GM19025 (cell line): Measurements from ENCODE around the gene PTPRO.

Experiments
- ATAC-seq: cut with Tn5 transposase; IDR thresholded peaks from one replicate; pipeline ENCODE4 v1.9.1; 2021; ENCODE audit warnings: mild to moderate bottlenecking, low read depth, moderate library complexity; ENCODE audit not compliant: unreplicated experiment

PTPRO gene

GRCh38 chr12:15322164-15323061 is at the start of gene PTPRO:
Gene PTPRO (plus strand): TSS chr12:15322508.
- no peak for ATAC-seq

- ATAC-seq = no peak
Observed at GRCh38 chr12:15273896-15274295, 48.4 kb upstream of the PTPRO start.

DNA sequence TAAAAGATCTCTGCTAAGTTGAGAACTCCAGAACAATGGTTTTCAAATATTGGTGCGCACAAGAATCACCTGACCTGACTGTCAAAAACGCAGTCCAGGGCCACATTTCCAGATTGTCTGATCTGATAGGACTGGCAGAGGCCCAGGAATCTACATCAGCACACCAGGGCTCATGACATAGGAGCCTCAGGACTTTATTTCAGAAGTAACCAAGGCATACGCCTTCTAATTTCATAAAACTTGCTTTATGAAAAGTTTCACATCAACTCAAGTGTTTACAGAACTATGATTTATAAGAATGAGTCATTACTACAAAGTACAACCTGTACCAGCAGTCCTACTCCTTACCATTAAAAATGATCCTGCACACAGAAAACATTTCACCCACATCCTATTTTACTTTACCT is 47.7 kb upstream of the PTPRO start:
- ATAC-seq = no peak

- ATAC-seq = no peak
Observed at GRCh38 chr12:15276088-15276698, 46.1 kb upstream of the PTPRO start.

GRCh38 chr12:15278816-15279658 is 43.3 kb upstream of the PTPRO start:
- no peak for ATAC-seq

DNA sequence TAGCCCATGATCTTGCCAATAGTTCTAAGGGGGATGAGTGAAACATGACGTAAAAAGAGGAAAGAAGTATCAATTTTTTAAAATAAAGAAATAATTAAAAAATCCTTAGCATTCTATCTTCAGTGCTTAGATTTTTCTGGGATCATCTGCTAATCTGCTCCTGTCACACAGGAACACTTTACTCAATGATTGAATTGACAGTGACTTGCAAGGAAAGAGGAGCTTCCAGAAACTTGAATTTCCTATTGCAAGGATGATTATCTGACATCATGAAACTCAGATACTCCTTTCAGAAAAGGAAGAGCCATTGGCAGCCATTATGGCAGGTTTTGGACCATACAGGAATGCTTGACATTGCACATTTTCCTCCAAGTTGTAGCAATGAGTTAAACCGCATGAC is 41.4 kb upstream of the PTPRO start:
- ATAC-seq = no peak

DNA sequence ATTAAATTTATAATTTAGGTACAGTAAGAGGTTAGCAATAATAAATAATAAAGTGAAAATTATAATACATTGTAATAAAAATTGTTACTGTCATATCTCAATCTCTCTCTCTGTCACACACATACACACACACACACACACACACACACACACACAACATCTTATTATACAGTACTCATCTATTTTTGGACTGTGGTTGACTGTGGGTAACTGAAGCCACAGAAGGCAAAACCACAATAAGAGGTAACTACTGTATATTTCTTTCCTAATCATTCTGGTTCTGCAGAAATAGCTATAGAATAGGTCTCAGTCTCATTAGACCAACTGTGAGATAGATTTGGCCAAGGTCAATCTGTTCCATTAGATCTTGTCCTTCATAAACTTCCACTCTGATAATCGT is 33.1 kb upstream of the PTPRO start:
- ATAC-seq = no peak

GRCh38 chr12:15293731-15294130 is 28.6 kb upstream of the PTPRO start:
- ATAC-seq = no peak

DNA sequence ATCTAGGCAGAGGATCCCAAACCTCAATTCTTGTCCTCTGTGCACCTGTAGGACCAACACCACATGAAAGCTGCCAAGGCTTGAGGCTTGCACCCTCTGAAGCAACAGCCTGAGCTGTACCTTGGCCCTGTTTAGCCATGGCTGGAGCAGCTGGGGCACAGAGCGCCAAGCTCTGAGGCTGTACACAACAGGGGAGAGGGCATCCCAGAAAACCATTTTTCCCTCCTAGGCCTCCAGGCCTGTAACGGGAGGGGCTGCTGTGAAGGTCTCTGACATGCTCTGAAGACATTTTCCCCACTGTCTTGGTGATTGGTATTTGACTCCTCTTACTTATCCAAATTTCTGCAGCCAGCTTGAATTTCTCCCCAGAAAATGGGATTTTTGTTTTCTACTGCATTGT is 22.4 kb upstream of the PTPRO start:
- no peak for ATAC-seq

- no peak for ATAC-seq
Observed at GRCh38 chr12:15304296-15304695, 18.0 kb upstream of the PTPRO start.

GRCh38 chr12:15306605-15307004 is 15.7 kb upstream of the PTPRO start:
- no peak for ATAC-seq

- no peak for ATAC-seq
Observed at GRCh38 chr12:15307079-15307478, 15.2 kb upstream of the PTPRO start.

DNA sequence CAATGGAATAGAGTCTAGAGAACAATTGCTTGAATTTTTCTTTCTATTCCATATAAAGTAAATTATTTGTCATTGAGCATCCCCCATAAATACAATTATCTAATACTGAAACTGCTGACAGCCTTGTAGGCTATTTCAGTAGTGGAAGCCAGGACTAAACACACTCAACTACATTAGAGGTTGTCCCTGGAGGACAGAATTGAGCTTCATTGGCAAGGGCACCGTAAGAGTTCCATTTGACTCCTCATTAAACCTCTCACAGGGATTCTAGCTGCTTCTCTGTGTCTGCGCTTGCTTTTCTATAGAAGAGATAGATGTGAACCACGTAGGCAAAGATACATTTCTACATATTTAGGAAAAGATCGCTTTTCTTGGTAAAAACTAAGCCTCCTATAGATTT is 3.5 kb upstream of the PTPRO start:
- ATAC-seq = no peak

DNA sequence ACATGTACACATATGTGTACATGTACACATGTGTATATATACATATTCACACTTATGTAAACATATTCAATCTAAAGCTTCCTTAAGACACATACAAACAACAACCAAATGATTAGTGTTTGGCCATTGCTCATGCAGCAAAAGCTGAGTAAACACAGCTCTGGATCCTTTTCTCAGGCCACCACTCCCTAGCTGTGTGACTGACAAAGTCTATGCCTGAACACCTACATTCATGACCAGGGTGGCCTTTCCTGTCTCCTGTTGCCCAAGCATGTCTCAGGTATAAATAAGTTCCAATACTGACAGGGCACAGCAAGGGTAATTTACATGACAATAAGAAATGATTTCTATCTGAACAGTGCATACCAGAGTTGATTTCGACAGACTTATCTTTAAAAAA is 1.4 kb upstream of the PTPRO start:
- no peak for ATAC-seq

- ATAC-seq = no peak
Observed at GRCh38 chr12:15323480-15323879, 1.2 kb downstream of the PTPRO start.

GRCh38 chr12:15329891-15330290 is 7.6 kb downstream of the PTPRO start:
- no peak for ATAC-seq

DNA sequence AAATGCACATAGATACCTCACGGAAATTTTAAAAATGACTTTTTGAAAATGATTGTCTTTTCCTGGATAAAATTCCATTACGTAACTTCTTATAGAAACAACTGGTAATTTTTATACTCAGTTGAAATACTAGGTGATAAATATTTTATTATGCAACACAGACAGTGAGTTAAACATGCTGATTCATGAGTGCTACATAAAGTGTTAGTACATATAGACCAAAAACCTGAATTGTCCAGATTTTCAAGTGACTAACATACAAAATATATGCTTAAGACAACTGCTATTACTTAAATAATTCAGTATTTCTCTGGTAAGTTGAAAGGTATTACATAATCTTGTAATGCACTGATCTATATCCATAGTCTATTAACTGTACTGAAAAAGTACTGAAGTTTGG is 11.9 kb downstream of the PTPRO start:
- no peak for ATAC-seq

DNA sequence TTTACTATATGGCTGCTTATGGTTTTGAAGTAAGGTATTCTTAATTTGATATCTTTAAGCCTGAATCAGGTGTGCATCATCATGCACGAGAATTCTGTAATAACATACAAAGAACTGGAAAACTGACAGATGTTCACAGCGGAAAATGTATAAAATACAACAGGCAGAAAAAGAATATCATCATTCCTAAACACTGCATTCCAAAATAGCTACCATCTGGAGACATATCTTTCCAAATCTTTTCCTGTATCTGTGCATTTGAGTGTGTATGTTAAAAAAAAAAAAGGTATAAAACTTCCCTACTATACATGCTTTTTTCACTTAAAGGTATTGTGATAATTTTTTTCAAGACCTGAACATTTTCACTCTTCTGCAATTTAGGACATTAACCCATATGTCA is 13.7 kb downstream of the PTPRO start:
- no peak for ATAC-seq

- no peak for ATAC-seq
Observed at GRCh38 chr12:15336768-15337553, 14.7 kb downstream of the PTPRO start.

DNA sequence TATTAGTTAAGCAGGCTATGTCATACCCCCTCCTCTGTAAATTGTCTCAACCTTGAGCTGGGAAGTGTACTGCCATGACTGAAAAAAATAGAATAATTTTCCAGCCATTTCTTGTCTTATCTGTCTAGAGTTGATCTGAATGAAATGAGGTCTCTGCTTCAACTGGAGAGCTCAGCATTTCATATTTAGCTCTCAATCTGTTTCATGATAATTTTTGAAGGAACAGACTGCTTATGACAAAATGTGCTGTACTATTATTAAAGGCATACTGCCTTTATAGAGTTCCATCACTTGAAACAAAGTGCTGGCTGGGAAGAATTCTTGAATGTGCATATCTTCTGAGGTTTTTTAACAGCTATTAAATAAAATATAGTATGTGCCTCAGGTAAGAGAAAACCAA is 19.1 kb downstream of the PTPRO start:
- ATAC-seq = no peak
